ENCODE measurements around the gene ARAP1.

DNA sequence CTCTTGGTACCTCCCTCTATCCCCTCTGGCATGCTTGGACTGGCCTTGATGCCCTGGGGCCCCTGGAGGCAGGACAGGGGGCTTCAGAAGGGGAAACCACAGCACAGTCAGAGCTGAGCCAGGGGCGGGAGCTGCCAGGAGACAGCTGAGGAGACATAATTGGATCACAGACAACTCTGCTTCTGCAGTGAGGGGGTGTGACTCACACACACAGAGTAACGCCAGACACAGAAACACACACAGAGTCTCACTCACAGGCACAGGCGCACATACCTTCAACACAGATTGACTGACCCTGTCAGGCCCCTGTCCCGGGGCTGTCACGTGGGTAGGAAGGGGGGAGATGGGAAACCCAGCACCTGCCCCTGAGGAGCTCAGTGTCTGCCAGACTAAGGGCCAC lies 21.1 kb upstream of the ARAP1 start:
- TF ChIP-seq, protein P1, sequence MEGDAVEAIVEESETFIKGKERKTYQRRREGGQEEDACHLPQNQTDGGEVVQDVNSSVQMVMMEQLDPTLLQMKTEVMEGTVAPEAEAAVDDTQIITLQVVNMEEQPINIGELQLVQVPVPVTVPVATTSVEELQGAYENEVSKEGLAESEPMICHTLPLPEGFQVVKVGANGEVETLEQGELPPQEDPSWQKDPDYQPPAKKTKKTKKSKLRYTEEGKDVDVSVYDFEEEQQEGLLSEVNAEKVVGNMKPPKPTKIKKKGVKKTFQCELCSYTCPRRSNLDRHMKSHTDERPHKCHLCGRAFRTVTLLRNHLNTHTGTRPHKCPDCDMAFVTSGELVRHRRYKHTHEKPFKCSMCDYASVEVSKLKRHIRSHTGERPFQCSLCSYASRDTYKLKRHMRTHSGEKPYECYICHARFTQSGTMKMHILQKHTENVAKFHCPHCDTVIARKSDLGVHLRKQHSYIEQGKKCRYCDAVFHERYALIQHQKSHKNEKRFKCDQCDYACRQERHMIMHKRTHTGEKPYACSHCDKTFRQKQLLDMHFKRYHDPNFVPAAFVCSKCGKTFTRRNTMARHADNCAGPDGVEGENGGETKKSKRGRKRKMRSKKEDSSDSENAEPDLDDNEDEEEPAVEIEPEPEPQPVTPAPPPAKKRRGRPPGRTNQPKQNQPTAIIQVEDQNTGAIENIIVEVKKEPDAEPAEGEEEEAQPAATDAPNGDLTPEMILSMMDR (IDR thresholded peaks at IDR 0.05): no peak
- no peak for TF ChIP-seq POLR2A (IDR thresholded peaks at IDR 0.05)
